GM21619 (cell line): ENCODE results near the gene RECK.
"Not testable (repeated sequence)": the region's sequence is repeated elsewhere in the genome, so short reads cannot be mapped to it uniquely, and the experiment has no call there.

Source experiments
- ATAC-seq: cut with Tn5 transposase; IDR thresholded peaks from one replicate; pipeline ENCODE4 v1.9.1; 2021; ENCODE audit not compliant: unreplicated experiment

RECK gene

DNA sequence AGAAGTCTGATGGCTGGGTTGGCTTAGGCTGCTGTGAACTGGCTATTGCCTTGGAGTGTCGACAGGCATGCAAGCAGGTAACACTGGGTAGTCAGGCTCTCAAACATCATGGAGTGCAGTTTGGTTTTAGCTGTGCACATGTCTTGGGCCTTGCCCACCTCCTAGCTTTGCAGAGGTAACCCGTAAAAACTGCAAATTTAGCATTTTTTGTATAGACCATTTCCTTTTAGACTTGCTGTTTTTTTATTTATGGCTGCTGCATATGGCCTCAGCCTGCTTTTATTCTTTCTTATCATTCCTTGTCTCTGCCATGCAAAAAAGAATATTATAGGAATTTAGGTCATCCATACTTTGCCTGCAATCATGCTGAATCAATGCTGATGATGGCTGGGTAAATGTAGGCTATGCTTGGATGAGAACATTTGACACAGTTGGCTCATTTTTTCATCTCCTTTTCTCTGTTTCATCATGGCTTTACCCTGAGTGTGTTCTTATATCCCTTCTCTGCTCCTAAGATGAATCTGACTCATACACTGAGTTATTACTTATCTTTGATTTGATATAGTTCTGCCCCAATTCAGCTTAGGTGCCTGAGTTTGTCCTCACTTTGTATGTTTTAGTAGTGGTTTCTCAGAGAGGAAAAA, 27.2 kb downstream of the RECK start:
- no peak for ATAC-seq

GRCh38 chr9:36064448-36065037, 27.8 kb downstream of the RECK start:
- ATAC-seq, result no peak

DNA sequence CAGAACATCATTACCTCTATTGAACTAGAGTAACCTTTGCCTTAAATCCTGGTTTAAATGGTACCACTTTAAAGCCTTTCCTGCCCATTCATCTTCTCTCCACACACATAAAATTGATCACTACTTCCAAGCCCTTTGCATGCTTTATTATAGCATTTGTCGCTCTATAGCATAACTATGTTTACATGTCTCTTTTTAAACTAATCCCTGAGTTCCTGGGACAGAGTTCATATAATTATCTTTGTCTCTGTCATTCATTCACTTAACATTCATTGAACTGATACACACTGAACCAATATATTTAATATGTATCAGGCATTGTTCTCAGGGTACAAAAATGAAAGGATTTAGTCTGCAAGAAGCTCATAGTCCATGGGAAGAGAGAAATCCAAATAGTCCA, 37.3 kb downstream of the RECK start:
- ATAC-seq, result no peak

DNA sequence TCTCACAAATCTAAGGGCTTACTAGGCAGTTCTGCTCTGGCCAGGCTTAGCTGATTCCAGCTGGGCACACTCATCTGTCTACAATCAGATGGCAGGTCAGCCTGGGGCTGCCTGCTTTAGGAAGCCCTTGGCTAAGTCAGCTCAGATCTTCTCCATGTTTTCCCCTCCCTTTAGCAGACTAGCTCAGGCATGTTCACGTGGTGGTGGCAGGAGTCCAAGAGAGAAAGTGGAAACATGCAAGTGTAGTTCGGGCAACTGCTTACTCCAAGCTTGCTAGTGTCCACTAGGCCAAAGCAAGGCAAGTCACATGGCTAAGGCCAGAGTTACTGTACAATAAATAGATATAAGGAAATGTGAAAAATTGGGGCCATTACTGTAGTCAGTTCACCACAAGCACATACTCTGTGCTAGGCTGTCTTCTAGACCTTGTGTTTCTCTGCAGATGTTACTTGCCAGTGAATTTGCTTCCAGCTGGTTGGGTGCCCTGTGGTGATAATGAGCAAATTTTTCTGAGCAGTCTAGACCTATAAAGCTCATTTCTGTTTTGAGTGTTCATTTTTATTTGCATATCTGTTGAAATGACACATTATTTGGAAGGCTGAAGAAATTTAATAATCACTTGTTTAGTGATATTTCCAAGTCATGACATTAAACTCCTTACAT, 38.3 kb downstream of the RECK start:
- no peak for ATAC-seq

- no peak for ATAC-seq
These were observed 41.3 kb downstream of the RECK start for GRCh38 chr9:36078051-36078450.

DNA sequence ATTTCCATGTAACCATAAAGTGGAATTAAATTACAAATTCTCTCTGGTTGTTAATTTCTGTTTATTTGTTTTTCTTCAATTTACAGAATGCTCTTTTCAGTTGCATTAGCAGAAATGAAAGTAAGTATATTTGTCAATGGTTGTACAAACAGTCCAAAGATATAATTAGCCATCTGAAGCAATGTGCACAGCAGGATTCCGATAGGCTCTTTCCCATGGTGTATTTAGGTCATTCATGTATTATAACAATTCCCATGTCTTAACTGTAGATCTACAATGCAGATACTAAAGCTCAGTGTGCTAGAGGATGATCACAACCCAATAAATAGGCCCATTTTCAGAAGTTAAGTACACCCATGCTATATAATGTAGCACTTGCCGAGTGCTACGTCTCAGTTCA, 43.8 kb downstream of the RECK start:
- ATAC-seq, result no peak

GRCh38 chr9:36082931-36083330, 46.2 kb downstream of the RECK start:
- no peak for ATAC-seq

DNA sequence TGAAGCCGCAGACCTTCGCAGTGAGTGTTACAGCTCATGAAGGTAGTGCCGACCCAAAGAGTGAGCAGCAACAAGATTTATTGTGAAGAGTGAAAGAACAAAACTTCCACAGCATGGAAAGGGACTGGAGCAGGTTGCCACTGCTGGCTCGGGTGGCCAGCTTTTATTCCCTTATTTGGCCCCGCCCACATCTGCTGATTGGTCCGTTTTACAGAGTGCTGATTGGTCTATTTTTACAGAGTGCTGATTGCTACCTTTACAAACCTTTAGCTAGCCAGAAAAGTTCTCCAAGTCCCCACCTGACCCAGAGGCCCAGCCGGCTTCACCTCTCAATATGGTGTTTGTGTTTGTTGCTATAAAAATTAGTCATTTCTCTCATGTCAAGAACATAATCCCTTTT, 49.7 kb downstream of the RECK start:
- no peak for ATAC-seq

DNA sequence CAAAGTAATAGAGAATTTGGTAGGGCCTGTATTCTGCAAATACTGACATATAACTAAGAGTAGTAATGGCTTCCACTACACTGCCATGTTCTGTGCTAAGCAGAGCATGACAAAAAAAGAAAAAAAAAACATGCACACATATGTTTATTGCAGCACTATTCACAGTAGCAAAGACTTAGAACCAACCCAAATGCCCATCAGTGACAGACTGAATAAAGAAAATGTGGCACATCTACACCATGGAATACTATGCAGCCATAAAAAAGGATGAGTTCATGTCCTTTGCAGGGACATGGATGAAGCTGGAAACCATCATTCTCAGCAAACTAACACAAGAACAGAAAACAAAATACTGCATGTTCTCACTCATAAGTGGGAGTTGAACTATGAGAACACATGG, 50.3 kb downstream of the RECK start:
- ATAC-seq, result not testable (repeated sequence)

- no peak for ATAC-seq
These were observed 51.3 kb downstream of the RECK start for GRCh38 chr9:36088020-36088419.

GRCh38 chr9:36091026-36091953, 54.6 kb downstream of the RECK start:
- ATAC-seq, result no peak

DNA sequence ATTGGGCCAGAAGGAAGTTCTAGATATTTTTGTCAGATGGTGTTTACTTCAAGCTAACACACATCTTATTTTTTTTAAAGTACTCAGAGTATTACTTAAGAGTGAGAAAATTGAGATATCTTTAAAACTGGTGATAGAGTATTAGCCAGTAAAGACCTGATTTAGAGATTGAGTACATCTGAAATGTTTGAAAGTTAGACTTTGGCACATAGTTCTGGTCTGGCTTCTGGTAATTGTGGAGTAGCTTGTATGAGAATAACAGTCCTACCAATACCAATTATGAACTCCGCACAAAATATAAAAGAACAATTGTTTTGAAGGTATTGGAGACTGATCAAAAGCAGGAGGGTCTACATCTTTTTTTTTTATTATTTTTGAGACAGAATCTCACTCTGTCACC, 55.3 kb downstream of the RECK start:
- no peak for ATAC-seq

GRCh38 chr9:36092509-36093215, 55.9 kb downstream of the RECK start:
- peak; percentile 98 for ATAC-seq

DNA sequence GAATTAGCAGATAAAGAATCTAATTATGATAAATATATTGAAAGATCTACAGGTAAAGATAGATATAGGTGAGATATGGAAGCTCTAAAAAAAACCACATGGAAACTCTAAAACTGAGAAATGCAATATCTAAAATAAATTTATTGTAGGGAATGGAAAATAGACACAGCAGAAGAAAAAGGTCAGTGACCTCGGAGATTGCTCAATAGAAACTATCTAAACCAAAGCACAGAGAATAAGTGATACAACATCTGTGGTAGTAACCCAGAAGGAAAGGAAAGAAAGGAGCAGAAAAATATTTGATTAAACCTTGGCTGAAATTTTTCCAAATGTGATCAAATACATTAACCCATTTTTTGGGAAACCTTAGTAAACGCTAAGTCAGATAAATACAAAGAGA, 56.7 kb downstream of the RECK start:
- ATAC-seq, result no peak

DNA sequence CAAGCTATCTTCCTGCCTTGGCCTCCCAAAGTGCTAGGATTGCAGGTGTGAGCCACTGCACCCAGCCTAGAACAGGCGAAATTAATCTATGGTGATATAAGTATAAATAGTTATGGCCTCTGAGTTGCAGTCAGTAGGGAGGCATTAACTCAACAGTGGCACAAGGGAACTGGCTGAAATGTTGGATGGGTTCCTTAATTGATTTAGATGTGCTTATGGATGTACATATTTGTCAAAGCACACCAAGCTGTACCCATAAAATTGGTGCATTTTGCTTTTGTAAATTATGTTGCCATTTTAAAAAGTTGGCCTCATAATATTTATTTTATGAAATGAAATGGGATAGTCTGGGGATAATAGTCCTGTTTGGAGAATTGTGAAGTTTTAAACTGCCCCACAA, 63.0 kb downstream of the RECK start:
- no peak for ATAC-seq

DNA sequence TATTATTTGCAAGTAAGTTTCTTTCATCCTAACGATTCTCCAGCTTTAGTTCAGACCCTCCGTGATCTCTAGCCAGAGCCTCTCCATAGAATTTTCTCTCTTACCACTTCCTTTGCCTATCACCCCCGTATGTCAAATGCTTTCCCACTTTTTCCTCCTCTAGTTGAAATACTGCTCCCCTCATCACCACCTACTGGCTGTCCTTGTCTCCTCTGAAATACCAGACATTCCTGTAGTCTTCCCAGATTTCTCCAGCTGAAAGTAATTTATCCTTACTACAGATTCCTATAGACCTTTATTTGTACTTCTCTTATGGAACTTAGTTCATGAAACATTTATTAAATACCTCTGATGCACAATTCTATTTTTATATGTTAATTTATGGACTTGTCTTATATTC, 63.8 kb downstream of the RECK start:
- no peak for ATAC-seq

- ATAC-seq, result no peak
These were observed 65.4 kb downstream of the RECK start for GRCh38 chr9:36101916-36102741.

- peak; percentile 89 for ATAC-seq
These were observed 66.2 kb downstream of the RECK start for GRCh38 chr9:36102742-36103495.

GRCh38 chr9:36109071-36109470, 72.4 kb downstream of the RECK start:
- ATAC-seq, result no peak
